ENCODE results near the gene UBE2Q2. TPM values are rescaled to one million over a fixed set of nuclear protein-coding genes. Genes with fewer than 3 reads are reported as not detected.

UBE2Q2 gene
- polyA plus RNA-seq, 4 donors: 2.5 to 14.8 (median 10.2) TPM

DNA sequence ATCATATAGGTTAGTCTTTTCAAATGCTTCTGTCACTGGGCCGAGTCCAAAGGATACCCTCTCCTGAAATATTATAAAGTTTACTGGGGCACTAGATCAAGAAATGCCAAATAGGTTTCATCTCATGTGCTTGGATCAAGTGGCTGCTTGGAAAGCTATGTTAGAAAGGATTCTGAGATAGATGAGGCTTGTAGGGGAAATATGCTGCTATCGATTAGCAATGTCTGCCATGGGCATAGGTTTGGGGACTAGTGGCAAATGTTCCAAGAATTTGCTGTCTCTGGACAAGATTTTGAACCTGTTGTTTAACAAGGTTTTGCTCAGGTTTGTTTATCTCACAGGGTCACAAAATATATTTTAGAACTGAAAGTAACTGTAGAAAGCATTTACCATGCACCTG lies 23.0 kb upstream of the UBE2Q2 start:
- Histone ChIP-seq H3K27ac (ENCODE audit: low read depth in 1 of 3, low read length in 2 of 3) (no peak overlapping the region), H3K4me1 (ENCODE audit: control insufficient read depth in 3 of 3, insufficient read depth in 2 of 3, low read depth in 1 of 3, low read length in 2 of 3) (no peaks in the 10 kb centered on the region), H3K27me3 (ENCODE audit: control insufficient read depth in 3 of 3, insufficient read depth in 3 of 3, low read length in 3 of 3) (no peaks in the 10 kb centered on the region), H3K9me3 (ENCODE audit: control insufficient read depth in 2 of 2, insufficient read depth in 1 of 2, low read depth in 1 of 2, low read length in 1 of 2) (no peaks in the 10 kb centered on the region), H3K36me3 (ENCODE audit: control insufficient read depth in 3 of 3, insufficient read depth in 2 of 3, low read depth in 1 of 3, low read length in 3 of 3) (no peaks in the 10 kb centered on the region), H3K4me3 (ENCODE audit: low read depth in 1 of 3, low read length in 3 of 3) (no peak overlapping the region)
- FAIRE-seq (no peak), DNase-seq (no peak)
- 92 to 99% (median 94%) methylated on average over 2 of the region's 2 CpGs for WGBS, 3 donors

DNA sequence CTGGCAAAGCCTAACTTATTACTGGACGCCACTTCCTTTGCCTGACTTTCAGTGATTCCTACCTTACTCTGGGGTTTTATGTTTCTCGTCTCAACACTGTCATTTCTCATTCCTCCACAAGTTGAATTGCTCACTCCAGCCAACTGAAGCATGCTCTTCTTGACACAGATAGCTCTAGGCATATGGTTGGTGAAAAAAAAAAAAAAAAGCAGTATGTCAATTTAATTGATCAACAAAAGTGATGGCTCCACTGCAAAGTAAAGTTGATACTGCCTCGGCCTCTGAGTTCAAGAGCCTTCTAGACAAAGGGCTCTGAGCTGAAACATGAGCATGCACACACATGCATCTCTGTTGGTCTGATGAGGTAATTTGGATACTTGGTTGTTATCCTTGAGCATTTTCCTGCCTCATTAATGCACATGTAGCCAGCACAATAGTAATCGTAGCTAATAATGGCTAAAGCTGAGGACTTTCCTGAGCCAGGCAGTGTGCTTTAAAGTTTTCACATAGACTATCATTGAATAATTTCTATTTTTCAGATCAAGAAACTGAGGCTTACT lies 21.4 kb upstream of the UBE2Q2 start:
- H3K27me3 ChIP-seq (ENCODE audit: control insufficient read depth in 3 of 3, insufficient read depth in 3 of 3, low read length in 3 of 3): no peaks in the 10 kb centered on the region
- no peaks in the 10 kb centered on the region for H3K9me3 ChIP-seq (ENCODE audit: control insufficient read depth in 2 of 2, insufficient read depth in 1 of 2, low read depth in 1 of 2, low read length in 1 of 2)
- DNase-seq: no peak
- no peaks in the 10 kb centered on the region for H3K4me1 ChIP-seq (ENCODE audit: control insufficient read depth in 3 of 3, insufficient read depth in 2 of 3, low read depth in 1 of 3, low read length in 2 of 3)
- 91 to 95% (median 93%) methylated on average over 4 of the region's 4 CpGs for WGBS, 3 donors
- no peak for FAIRE-seq
- H3K36me3 ChIP-seq (ENCODE audit: control insufficient read depth in 3 of 3, insufficient read depth in 2 of 3, low read depth in 1 of 3, low read length in 3 of 3): no peaks in the 10 kb centered on the region
- H3K4me3 ChIP-seq (ENCODE audit: low read depth in 1 of 3, low read length in 3 of 3): no peak overlapping the region
- no peak overlapping the region for H3K27ac ChIP-seq (ENCODE audit: low read depth in 1 of 3, low read length in 2 of 3)

DNA sequence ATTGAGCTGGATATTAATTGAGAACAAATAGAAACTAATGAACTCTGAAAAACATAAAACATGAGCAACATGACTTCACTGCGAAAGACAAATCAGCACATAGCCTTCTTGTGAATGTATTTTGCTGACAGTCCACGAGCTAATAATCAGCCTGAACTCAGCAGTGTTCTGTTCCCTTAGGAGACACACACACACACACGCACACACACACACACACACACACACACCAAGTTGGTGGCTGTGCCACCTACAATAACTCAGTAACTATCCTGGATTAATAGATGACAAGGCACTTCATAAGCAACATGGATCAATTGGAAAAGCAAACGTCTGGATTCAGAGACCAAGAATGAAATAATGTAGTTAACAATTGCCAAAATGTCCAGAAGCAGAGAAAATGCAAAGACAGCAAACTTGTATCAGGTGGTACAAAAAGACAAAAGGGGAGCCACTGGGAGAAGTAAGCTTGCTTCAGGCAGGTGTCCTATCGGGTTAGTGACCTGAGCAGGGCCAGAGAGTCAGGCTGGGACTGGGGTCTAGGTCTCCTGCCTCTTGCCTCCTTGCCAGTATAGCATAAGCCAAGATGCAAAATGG lies 20.5 kb upstream of the UBE2Q2 start:
- H3K9me3 ChIP-seq (ENCODE audit: control insufficient read depth in 2 of 2, insufficient read depth in 1 of 2, low read depth in 1 of 2, low read length in 1 of 2): no peaks in the 10 kb centered on the region
- no peak overlapping the region for H3K27ac ChIP-seq (ENCODE audit: low read depth in 1 of 3, low read length in 2 of 3)
- no peak for FAIRE-seq
- H3K4me3 ChIP-seq (ENCODE audit: low read depth in 1 of 3, low read length in 3 of 3): no peak overlapping the region
- no peaks in the 10 kb centered on the region for H3K4me1 ChIP-seq (ENCODE audit: control insufficient read depth in 3 of 3, insufficient read depth in 2 of 3, low read depth in 1 of 3, low read length in 2 of 3)
- no peaks in the 10 kb centered on the region for H3K36me3 ChIP-seq (ENCODE audit: control insufficient read depth in 3 of 3, insufficient read depth in 2 of 3, low read depth in 1 of 3, low read length in 3 of 3)
- no peak for DNase-seq
- 71 to 76% (median 75%) methylated on average over 5 of the region's 5 CpGs for WGBS, 3 donors
- no peaks in the 10 kb centered on the region for H3K27me3 ChIP-seq (ENCODE audit: control insufficient read depth in 3 of 3, insufficient read depth in 3 of 3, low read length in 3 of 3)

DNA sequence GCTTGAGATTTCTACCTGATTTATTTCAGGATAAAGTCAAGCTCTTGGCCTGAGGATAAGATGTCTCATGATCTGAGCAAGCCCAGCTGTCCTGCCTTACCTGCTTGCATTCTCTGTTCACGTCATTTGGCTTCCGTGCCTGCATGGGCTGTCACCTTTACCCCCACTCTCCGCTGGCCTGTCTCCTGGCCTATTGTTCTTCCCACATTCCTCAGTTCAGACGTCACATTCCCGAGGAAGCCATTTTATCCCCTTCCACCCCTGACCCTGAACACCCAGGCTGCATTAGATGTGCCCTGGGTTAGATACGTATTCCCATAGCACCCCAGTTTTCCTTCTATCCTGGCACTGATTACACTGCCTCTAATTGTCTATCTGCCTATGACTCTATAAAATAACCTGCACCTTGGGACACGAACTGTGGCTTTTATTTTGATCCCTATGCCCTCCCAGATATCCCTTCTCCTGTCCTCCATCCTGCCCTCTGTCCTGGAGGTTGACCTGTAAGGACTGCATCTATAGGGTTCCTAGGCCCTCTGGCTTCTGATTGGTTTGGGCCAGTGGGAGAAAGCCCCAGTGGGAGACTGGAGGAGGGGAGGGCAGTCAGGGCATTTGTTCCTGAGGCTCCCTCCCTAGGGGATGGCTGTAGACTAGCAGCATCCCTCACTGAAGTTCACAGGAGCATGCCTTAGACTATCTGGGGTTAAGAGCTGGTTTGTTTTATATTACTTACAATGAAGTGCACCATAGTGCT lies 19.2 kb upstream of the UBE2Q2 start:
- H3K27ac ChIP-seq (ENCODE audit: low read depth in 1 of 3, low read length in 2 of 3): no peak overlapping the region
- no peaks in the 10 kb centered on the region for H3K4me1 ChIP-seq (ENCODE audit: control insufficient read depth in 3 of 3, insufficient read depth in 2 of 3, low read depth in 1 of 3, low read length in 2 of 3)
- no peaks in the 10 kb centered on the region for H3K36me3 ChIP-seq (ENCODE audit: control insufficient read depth in 3 of 3, insufficient read depth in 2 of 3, low read depth in 1 of 3, low read length in 3 of 3)
- no peak overlapping the region for H3K4me3 ChIP-seq (ENCODE audit: low read depth in 1 of 3, low read length in 3 of 3)
- FAIRE-seq: no peak
- DNase-seq: peak; percentile 17 to 26
- no peaks in the 10 kb centered on the region for H3K9me3 ChIP-seq (ENCODE audit: control insufficient read depth in 2 of 2, insufficient read depth in 1 of 2, low read depth in 1 of 2, low read length in 1 of 2)
- no peaks in the 10 kb centered on the region for H3K27me3 ChIP-seq (ENCODE audit: control insufficient read depth in 3 of 3, insufficient read depth in 3 of 3, low read length in 3 of 3)
- WGBS, 3 donors: 27 to 50% (median 42%) methylated on average over 7 of the region's 7 CpGs

DNA sequence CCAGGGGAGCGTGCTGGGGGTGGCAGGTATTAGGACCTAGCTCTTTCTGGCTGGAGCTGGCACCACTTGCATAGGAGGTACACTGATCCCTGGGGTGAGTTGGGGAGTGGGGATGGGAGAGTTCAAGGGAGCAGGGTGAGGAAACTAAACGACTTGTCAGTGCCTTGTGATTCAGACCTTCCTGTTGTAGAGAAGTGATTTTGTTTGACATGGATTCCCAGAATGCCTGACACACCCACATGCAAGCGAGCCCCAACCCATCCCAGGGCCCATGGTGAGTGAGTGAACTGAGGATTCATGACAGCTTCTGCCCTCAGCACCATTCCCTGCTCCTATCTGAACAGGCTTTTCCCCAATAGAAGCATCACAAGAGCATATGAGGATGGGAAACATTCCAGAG lies 15.6 kb upstream of the UBE2Q2 start:
- no peak overlapping the region for H3K27ac ChIP-seq (ENCODE audit: low read depth in 1 of 3, low read length in 2 of 3)
- no peaks in the 10 kb centered on the region for H3K36me3 ChIP-seq (ENCODE audit: control insufficient read depth in 3 of 3, insufficient read depth in 2 of 3, low read depth in 1 of 3, low read length in 3 of 3)
- H3K4me3 ChIP-seq (ENCODE audit: low read depth in 1 of 3, low read length in 3 of 3): no peak overlapping the region
- WGBS, 3 donors: 57 to 63% (median 61%) methylated on average over 3 of the region's 3 CpGs
- FAIRE-seq (no peak), DNase-seq (no peak)
- H3K9me3 ChIP-seq (ENCODE audit: control insufficient read depth in 2 of 2, insufficient read depth in 1 of 2, low read depth in 1 of 2, low read length in 1 of 2): no peaks in the 10 kb centered on the region
- no peaks in the 10 kb centered on the region for H3K27me3 ChIP-seq (ENCODE audit: control insufficient read depth in 3 of 3, insufficient read depth in 3 of 3, low read length in 3 of 3)
- H3K4me1 ChIP-seq (ENCODE audit: control insufficient read depth in 3 of 3, insufficient read depth in 2 of 3, low read depth in 1 of 3, low read length in 2 of 3): no peaks in the 10 kb centered on the region

DNA sequence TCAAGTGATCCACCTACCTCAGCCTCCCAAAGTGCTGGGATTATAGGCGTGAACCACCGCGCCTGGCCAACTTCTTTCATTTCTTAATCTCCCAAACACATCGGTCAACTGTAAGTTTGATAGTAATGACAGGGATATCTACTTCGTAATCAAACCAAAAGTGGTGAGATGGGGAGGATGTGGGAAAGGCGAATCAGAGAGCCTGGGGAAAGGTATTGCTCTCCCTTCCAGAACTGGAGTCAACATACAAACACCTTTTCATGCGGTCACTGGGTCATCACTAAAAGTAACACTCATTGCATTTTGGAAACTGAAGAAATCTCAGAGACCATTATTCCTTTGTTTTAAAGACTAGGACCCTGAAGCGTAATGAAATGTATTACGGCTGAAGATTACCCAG lies 14.8 kb upstream of the UBE2Q2 start:
- 89 to 90% (median 89%) methylated on average over 9 of the region's 9 CpGs for WGBS, 3 donors
- FAIRE-seq (no peak), DNase-seq (no peak)
- H3K27me3 ChIP-seq (ENCODE audit: control insufficient read depth in 3 of 3, insufficient read depth in 3 of 3, low read length in 3 of 3): no peaks in the 10 kb centered on the region
- H3K27ac ChIP-seq (ENCODE audit: low read depth in 1 of 3, low read length in 2 of 3): no peak overlapping the region
- H3K4me3 ChIP-seq (ENCODE audit: low read depth in 1 of 3, low read length in 3 of 3): no peak overlapping the region
- H3K9me3 ChIP-seq (ENCODE audit: control insufficient read depth in 2 of 2, insufficient read depth in 1 of 2, low read depth in 1 of 2, low read length in 1 of 2): no peaks in the 10 kb centered on the region
- no peaks in the 10 kb centered on the region for H3K4me1 ChIP-seq (ENCODE audit: control insufficient read depth in 3 of 3, insufficient read depth in 2 of 3, low read depth in 1 of 3, low read length in 2 of 3)
- H3K36me3 ChIP-seq (ENCODE audit: control insufficient read depth in 3 of 3, insufficient read depth in 2 of 3, low read depth in 1 of 3, low read length in 3 of 3): no peaks in the 10 kb centered on the region

DNA sequence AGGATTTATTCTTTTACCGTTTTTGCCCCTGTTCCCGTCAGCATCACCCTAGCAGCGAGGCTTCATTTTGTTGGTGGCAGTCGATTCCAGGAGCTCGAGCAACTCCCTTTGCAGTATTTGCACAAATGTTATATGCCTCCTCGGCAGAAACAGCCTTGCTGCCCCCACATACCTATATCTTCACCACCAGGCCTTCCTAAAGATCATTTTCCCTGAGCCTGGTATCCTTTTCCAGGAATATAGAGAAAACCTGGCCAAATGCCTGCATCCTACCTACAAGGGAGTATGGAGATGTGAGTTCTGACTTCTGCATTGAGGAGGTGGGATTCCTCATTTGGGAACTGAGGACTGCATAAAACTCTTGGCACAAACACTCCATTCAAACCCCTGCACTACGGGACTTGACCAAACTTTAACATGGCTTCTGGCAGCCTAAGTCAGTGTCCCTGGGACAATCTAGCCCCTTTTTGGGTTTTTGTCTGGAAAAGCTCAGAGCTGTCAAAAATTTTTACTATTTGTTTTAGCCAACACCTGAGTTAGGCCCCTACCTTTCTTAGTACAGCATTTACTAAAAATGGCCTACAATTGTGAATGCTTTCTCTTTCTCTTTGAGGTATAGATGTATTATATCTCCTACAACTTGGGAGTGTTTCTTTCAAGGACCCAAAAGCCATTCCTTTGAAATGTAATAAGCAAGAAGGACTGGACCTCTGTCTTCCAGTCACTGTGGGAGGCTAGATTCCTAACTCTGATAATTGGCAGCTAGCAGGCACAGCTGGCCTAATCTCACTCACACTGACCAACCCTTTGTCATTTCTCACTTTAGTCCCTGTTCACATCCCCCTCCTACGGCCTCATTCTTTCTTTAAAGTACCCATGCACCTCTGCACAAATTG lies 12.1 kb upstream of the UBE2Q2 start:
- Histone ChIP-seq H3K4me1 (ENCODE audit: control insufficient read depth in 3 of 3, insufficient read depth in 2 of 3, low read depth in 1 of 3, low read length in 2 of 3) (no peaks in the 10 kb centered on the region), H3K9me3 (ENCODE audit: control insufficient read depth in 2 of 2, insufficient read depth in 1 of 2, low read depth in 1 of 2, low read length in 1 of 2) (no peaks in the 10 kb centered on the region), H3K27me3 (ENCODE audit: control insufficient read depth in 3 of 3, insufficient read depth in 3 of 3, low read length in 3 of 3) (no peaks in the 10 kb centered on the region), H3K27ac (ENCODE audit: low read depth in 1 of 3, low read length in 2 of 3) (no peak overlapping the region), H3K36me3 (ENCODE audit: control insufficient read depth in 3 of 3, insufficient read depth in 2 of 3, low read depth in 1 of 3, low read length in 3 of 3) (no peaks in the 10 kb centered on the region), H3K4me3 (ENCODE audit: low read depth in 1 of 3, low read length in 3 of 3) (no peak overlapping the region)
- DNase-seq: no peak
- FAIRE-seq: no peak
- WGBS, 3 donors: 85 to 87% (median 86%) methylated on average over 8 of the region's 8 CpGs

DNA sequence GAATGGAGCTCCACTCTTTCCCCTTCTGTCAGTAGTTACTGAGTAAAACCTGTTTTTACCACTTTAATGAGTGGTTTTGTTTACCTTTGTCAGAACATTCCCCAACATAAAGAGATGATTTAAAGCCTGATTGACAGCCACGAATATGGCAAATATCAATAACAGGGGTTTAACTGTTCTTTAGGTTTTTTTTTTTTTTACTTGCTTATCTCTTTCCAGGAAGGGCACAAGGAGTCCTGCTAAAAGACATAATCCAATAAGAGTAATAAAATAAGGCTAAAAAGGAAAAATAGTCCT lies 11.5 kb upstream of the UBE2Q2 start:
- WGBS, 3 donors: 24 to 46% (median 44%) methylated on average over 1 of the region's 1 CpG
- Histone ChIP-seq H3K27ac (ENCODE audit: low read depth in 1 of 3, low read length in 2 of 3) (no peak overlapping the region), H3K36me3 (ENCODE audit: control insufficient read depth in 3 of 3, insufficient read depth in 2 of 3, low read depth in 1 of 3, low read length in 3 of 3) (no peaks in the 10 kb centered on the region), H3K4me1 (ENCODE audit: control insufficient read depth in 3 of 3, insufficient read depth in 2 of 3, low read depth in 1 of 3, low read length in 2 of 3) (no peaks in the 10 kb centered on the region), H3K4me3 (ENCODE audit: low read depth in 1 of 3, low read length in 3 of 3) (no peak overlapping the region), H3K9me3 (ENCODE audit: control insufficient read depth in 2 of 2, insufficient read depth in 1 of 2, low read depth in 1 of 2, low read length in 1 of 2) (no peaks in the 10 kb centered on the region), H3K27me3 (ENCODE audit: control insufficient read depth in 3 of 3, insufficient read depth in 3 of 3, low read length in 3 of 3) (no peaks in the 10 kb centered on the region)
- no peak for FAIRE-seq
- no peak for DNase-seq
